Endometrial microvascular endothelial cells (primary cell): Measurements from ENCODE around the gene ARF6. TPM values are rescaled to one million over a fixed set of nuclear protein-coding genes. Genes with fewer than 3 reads are reported as not detected.
"Not testable (repeated sequence)": the region's sequence is repeated elsewhere in the genome, so short reads cannot be mapped to it uniquely, and the experiment has no call there.

Experiments used
- in situ Hi-C: cut with HindIII; loops from 2 replicates; pipeline ENCODE4 v1.10.0; 2017; ENCODE audit warnings: low sequenced_read_pairs, low pct_unique_long_range_greater_than_20kb; ENCODE audit errors: inconsistent ontology term
- total RNA-seq: library from RNA; depleted of rRNA; stranded (reverse); fragments of >200 nt; gene quantifications from one replicate; pipeline ENCODE4 v1.2.3, GENCODE V29; 2015; ENCODE audit errors: inconsistent ontology term

The ARF6 gene
- total RNA-seq, 1 donor from 2014 or later: 80.4 TPM

- in situ Hi-C loops: no loop called here
These were observed 40.2 kb downstream of the ARF6 start for GRCh38 chr14:49933128-49933527.

DNA sequence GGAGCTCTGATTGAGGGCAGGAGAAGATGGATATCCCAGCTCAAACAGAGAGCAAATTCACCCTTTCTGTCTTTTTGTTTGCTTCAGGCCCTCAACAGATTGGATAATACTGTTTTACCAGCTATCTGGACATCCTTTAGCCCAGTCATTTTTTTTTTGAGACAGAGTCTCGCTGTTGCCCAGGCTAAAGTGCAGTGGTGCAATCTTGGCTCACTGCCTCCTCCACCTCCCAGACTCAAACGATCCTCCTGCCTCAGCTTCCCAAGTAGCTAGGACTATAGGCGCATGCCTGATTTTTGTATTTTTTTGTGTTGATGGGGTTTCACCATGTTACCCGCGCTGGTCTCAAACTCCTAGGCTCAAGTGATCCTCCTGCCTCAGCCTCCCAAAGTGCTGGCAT lies 40.8 kb downstream of the ARF6 start:
- in situ Hi-C loops: no loop called here

DNA sequence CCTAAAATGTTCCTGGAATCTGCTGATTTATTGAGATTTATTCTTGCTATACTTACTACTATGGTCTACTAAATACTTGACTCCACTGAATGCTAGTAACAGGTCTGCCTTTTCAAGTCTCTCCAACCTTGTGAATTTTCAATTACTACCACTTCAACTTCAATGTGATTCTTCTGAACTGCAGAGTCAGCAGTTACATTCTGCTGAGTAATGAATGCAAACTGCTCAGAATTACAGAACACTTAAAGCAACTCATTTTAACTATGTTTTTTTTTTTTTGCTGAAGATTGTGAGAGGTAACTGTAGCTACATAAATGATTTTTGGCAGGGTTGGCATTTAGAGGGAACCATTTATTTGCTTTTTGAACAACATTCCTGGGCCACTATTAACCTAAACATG lies 41.8 kb downstream of the ARF6 start:
- in situ Hi-C loops: no loop called here

GRCh38 chr14:49935526-49935925 lies 42.6 kb downstream of the ARF6 start:
- in situ Hi-C loops: no loop called here

- in situ Hi-C loops: not testable (repeated sequence)
These were observed 43.4 kb downstream of the ARF6 start for GRCh38 chr14:49936246-49936645.

DNA sequence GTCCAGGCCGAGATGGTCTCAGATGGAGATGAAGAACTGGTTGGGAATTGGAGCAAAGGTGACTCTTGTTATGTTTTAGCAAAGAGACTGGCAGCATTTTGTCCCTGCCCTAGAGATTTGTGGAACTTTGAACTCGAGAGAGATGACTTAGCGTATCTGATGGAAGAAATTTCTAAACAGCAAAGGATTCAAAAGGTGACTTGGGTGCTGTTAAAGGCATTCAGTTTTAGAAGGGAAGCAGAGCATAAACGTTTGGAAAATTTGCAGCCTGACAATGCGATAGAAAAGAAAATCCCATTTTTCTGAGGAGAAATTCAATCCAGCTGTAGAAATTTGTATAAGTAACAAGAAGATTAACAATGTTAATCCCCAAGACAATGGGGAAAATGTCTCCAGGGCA lies 44.0 kb downstream of the ARF6 start:
- in situ Hi-C loops: not testable (repeated sequence)

DNA sequence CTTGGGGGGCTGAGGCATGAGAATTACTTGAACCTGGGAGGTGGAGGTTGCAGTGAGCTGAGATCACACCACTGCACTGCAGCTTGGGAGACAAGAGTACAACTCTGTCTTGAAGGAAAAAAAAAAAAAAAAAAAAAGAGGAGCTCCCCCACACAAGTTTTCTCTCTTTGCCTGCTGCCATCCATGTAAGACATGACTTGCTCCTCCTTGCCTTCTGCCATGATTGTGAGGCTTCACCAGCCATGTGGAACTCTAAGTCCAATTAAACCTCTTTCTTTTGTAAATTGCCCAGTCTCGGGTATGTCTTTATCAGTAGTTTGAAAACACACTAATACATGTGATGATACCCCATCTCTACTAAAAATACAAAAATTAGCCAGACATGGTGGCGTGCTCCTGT lies 46.3 kb downstream of the ARF6 start:
- in situ Hi-C loops: not testable (repeated sequence)

- in situ Hi-C loops: no loop called here
These were observed 47.1 kb downstream of the ARF6 start for GRCh38 chr14:49939884-49940510.

- in situ Hi-C loops: no loop called here
These were observed 48.0 kb downstream of the ARF6 start for GRCh38 chr14:49940808-49941421.

- in situ Hi-C loops: no loop called here
These were observed 49.2 kb downstream of the ARF6 start for GRCh38 chr14:49942090-49942489.

DNA sequence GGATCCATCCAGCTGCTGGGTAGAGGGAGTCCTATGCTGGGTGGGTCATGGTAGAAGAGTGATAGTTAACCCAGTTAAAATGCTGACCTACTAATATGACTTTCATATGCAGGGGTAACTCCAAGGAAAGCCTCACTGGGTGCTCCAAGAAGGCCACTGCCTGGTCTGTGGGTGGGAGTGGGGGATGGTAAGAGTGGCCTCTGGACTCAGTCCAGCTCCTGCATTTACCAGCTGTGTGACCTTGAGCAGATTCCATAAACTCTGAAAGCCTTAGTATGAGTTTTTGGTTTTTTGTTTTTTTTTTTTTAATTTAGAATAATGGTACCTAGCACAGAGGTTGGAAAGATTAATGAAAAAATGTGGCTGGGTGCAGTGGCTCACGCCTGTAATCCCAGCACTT lies 51.6 kb downstream of the ARF6 start:
- in situ Hi-C loops: no loop called here

GRCh38 chr14:49945448-49946319 lies 52.8 kb downstream of the ARF6 start:
- in situ Hi-C loops: no loop called here

Other genes with a start within 250 kb of the ARF6 start
- gene POLE2, start 204.9 kb upstream of the ARF6 start, total RNA-seq: 20.7 TPM
- gene KLHDC1, start 200.0 kb upstream of the ARF6 start, total RNA-seq: 0.37 TPM
- 19.8 TPM for gene KLHDC2, start 124.9 kb upstream of the ARF6 start, total RNA-seq
- 30.6 TPM for gene NEMF, start 40.3 kb upstream of the ARF6 start, total RNA-seq
- 7.6 TPM for gene VCPKMT, start 223.5 kb downstream of the ARF6 start, total RNA-seq